Endothelial cell of umbilical vein (primary cell): ENCODE data around the gene HPS3. TPM values are rescaled to one million over a fixed set of nuclear protein-coding genes. Genes with fewer than 3 reads are reported as not detected.

Source experiments
- BruUV-seq: library from RNA; stranded (reverse); fragments of 400-500 nt; replicated peaks from 2 replicates; lab custom pipeline; 2021; lab: Mats Ljungman, UMichigan
- CTCF ChIA-PET: fragments of 300-600, 350-600 bp; sonication (Branson Sonifier 250); formaldehyde crosslinking; loops from one replicate; lab custom pipeline; 2021; ENCODE audit warnings: antibody characterized with exemption, inconsistent platforms; lab: Charles Lee
- POLR2A ChIA-PET: fragments of 300-600, 350-600 bp; sonication (Branson Sonifier 250); formaldehyde crosslinking; loops from one replicate; lab custom pipeline; 2021; ENCODE audit warnings: antibody characterized with exemption, inconsistent platforms; lab: Charles Lee
- DNase-seq: peaks from one replicate; pipeline ENCODE4 v3.0.0-alpha.2; 2011; ENCODE audit warnings: low read depth, low spot score
- FAIRE-seq: peaks from 2 replicates; lab custom pipeline; 2011; peaks lifted over from hg19 to GRCh38; lab: Jason Lieb, UNC
- H2AFZ ChIP-seq: 2 replicates; pipeline ENCODE4 v1.6.0; 2012; ENCODE audit warnings: low read depth, low read length, control low read depth, inconsistent platforms
- H3K27ac ChIP-seq: 2 replicates; pipeline ENCODE4 v1.5.1; 2011; ENCODE audit warnings: low read depth, mild to moderate bottlenecking, control low read depth, low read length, moderate library complexity; ENCODE audit not compliant: insufficient read depth
- H3K27me3 ChIP-seq, 2 experiments: 2 replicates each; pipeline versions ENCODE4 v1.6.0 to v1.6.1; 2011; ENCODE audit warnings: low read length in 2 of 2, mixed read lengths in 1 of 2; ENCODE audit not compliant: control insufficient read depth in 2 of 2, insufficient read depth in 2 of 2
- H3K36me3 ChIP-seq, 2 experiments: 2 replicates in 1 of 2; 3 replicates in 1 of 2; pipeline ENCODE4 v1.5.1; 2011; ENCODE audit warnings: low read length in 2 of 2, mild to moderate bottlenecking in 1 of 2, moderate library complexity in 1 of 2; ENCODE audit not compliant: control insufficient read depth in 2 of 2, insufficient read depth in 2 of 2; ENCODE audit errors: extremely low read depth in 1 of 2
- H3K4me1 ChIP-seq: 3 replicates; pipeline ENCODE4 v1.5.1; 2011; ENCODE audit warnings: mild to moderate bottlenecking, low read length; ENCODE audit not compliant: control insufficient read depth, insufficient read depth; ENCODE audit errors: extremely low read depth
- H3K4me2 ChIP-seq: 2 replicates; pipeline ENCODE4 v1.6.1; 2011; ENCODE audit warnings: low read length, control low read depth, mixed read lengths; ENCODE audit not compliant: insufficient read depth
- H3K4me3 ChIP-seq, 3 experiments: fragments of 200-600 bp in 1 of 3; sonication (generic), shearing (Covaris generic) in 1 of 3; replicated peaks in 1 of 3; 2 replicates each; pipeline ENCODE4 v1.5.1; 2011 to 2016; ENCODE audit warnings: control low read depth in 3 of 3, low read length in 3 of 3, mild to moderate bottlenecking in 2 of 3, inconsistent platforms in 1 of 3, low read depth in 1 of 3, moderate library complexity in 1 of 3; ENCODE audit not compliant: insufficient read depth in 1 of 3
- H3K79me2 ChIP-seq: 2 replicates; pipeline ENCODE4 v1.6.0; 2012; ENCODE audit warnings: low read length, inconsistent platforms; ENCODE audit not compliant: control insufficient read depth, insufficient read depth
- H3K9ac ChIP-seq: replicated peaks from 2 replicates; pipeline ENCODE3; 2011; ENCODE audit warnings: low read length, control low read depth; ENCODE audit not compliant: insufficient read depth; ENCODE audit errors: extremely low read depth
- H3K9me1 ChIP-seq: replicated peaks from 3 replicates; pipeline ENCODE4 v1.6.0; 2011; ENCODE audit warnings: mild to moderate bottlenecking, low read length; ENCODE audit not compliant: control insufficient read depth, insufficient read depth; ENCODE audit errors: extremely low read depth
- H3K9me3 ChIP-seq: replicated peaks from 2 replicates; pipeline ENCODE4 v1.5.1; 2012; ENCODE audit warnings: low read length, inconsistent platforms; ENCODE audit not compliant: control insufficient read depth, insufficient read depth
- H4K20me1 ChIP-seq: replicated peaks from 2 replicates; pipeline ENCODE3; 2011; ENCODE audit warnings: mild to moderate bottlenecking, low read length; ENCODE audit not compliant: control insufficient read depth, insufficient read depth; ENCODE audit errors: extremely low read depth
- CTCF ChIP-seq, 2 donors: IDR thresholded peaks; 1 replicate in 1 of 2; 2 replicates in 1 of 2; pipeline ENCODE4 v1.5.1; 2011; ENCODE audit warnings: low read length in 2 of 2, mild to moderate bottlenecking in 2 of 2, moderate library complexity in 2 of 2, control low read depth in 1 of 2, inconsistent platforms in 1 of 2, low read depth in 1 of 2; ENCODE audit not compliant: insufficient read depth in 1 of 2; ENCODE audit errors: extremely low read depth in 1 of 2
- EZH2 ChIP-seq: IDR thresholded peaks from 2 replicates; pipeline ENCODE4 v1.6.1; 2012; ENCODE audit warnings: borderline replicate concordance, low read depth, mild to moderate bottlenecking, moderate library complexity, low read length, inconsistent platforms; ENCODE audit not compliant: severe bottlenecking
- FOS ChIP-seq: IDR thresholded peaks from 2 replicates; pipeline ENCODE4 v1.6.1; 2011; ENCODE audit warnings: mild to moderate bottlenecking, low read length, moderate library complexity, borderline replicate concordance; ENCODE audit not compliant: insufficient read depth
- GATA2 ChIP-seq: IDR thresholded peaks from 2 replicates; pipeline ENCODE4 v1.7.0; 2011; ENCODE audit warnings: low read depth, mild to moderate bottlenecking, moderate library complexity, mixed read lengths, low read length; ENCODE audit not compliant: insufficient read length, insufficient read depth
- JUN ChIP-seq: IDR thresholded peaks from 2 replicates; pipeline ENCODE4 v1.6.1; 2011; ENCODE audit warnings: borderline replicate concordance, low read depth; ENCODE audit not compliant: insufficient read length, insufficient read depth
- MYC ChIP-seq: IDR thresholded peaks from one replicate; pipeline ENCODE4 v1.6.1; 2011; ENCODE audit warnings: mild to moderate bottlenecking, low read depth, low read length
- POLR2A ChIP-seq: IDR thresholded peaks from 2 replicates; pipeline ENCODE4 v1.6.1; 2012; ENCODE audit warnings: low read depth, mild to moderate bottlenecking, control low read depth, low read length
- POLR2AphosphoS5 ChIP-seq: IDR thresholded peaks from 2 replicates; pipeline ENCODE4 v1.6.1; 2012; ENCODE audit warnings: low read depth, mild to moderate bottlenecking, control low read depth, low read length, moderate library complexity; ENCODE audit not compliant: insufficient read depth
- dilution Hi-C: fragments of 300-500 bp; cut with MboI; formaldehyde crosslinking; loops from one replicate; pipeline ENCODE4 v1.15.0; 2019; ENCODE audit warnings: low sequenced_read_pairs; ENCODE audit not compliant: extremely low pct_ligation_motif_present
- intact Hi-C: fragments of 100-400 bp; cut with micrococcal nuclease; formaldehyde crosslinking; loops from one replicate; pipeline ENCODE4 v1.10.0; 2022
- polyA plus RNA-seq, 4 experiments: library from polyadenylated mRNA; depleted of rRNA in 3 of 4; stranded (reverse) in 3 of 4; unstranded in 1 of 4; fragments of >200 nt; gene quantifications; 2 replicates each; pipeline versions ENCODE4 v1.2.1 to v1.2.3, GENCODE V29; 2011 to 2012; ENCODE audit warnings: missing spikeins in 1 of 4
- total RNA-seq: library from RNA; stranded (reverse); gene quantifications from 2 replicates; pipeline ENCODE4 v1.2.3, GENCODE V29; 2021
- TF ChIP-seq, protein P1 (sequence below): IDR thresholded peaks from 2 replicates; pipeline ENCODE4 v1.6.1; 2011; ENCODE audit not compliant: insufficient read depth, insufficient read length

The HPS3 gene
- total and polyA plus RNA-seq, 2 donors (not counting 3 experiments of a cell fraction or from before 2014, with no cell fraction given), result 8.8 to 16.1 TPM

DNA sequence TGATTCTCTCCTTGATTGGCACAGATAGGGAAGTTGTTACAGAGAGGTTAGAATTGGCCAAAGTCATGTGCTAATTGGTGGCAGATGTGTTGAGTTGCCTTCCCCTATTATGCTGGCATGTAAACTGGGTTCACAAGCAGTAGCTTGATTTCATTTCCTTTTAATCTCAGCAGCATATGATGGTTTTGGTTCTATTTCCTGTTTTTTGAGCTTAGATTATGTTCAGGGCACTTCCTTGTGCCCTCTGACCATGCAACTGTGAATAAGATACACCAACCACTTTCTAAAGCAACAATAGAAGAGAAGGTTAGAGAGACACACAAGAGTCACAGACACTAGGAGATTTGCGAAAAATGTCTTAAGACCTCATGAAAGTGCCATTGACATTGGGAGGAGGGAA is 16.5 kb downstream of the HPS3 start:
- Histone ChIP-seq H3K4me3 (no peak overlapping the region), H3K4me1 (peaks cover 11% of the 10 kb centered on the region), H3K27ac (no peak overlapping the region), H3K9ac (no peak overlapping the region), H3K79me2 (no peaks in the 10 kb centered on the region), H3K9me3 (no peaks in the 10 kb centered on the region), H2AFZ (no peak overlapping the region), H3K27me3 (no peaks in the 10 kb centered on the region), H3K4me2 (no peak overlapping the region), H4K20me1 (no peaks in the 10 kb centered on the region), H3K36me3 (peaks cover 0 to 2% of the 10 kb centered on the region in 2 experiments), H3K9me1 (no peaks in the 10 kb centered on the region)
- dilution Hi-C loops (no loop called here), intact Hi-C loops (no loop called here)
- POLR2A ChIA-PET, result no interaction called here
- no TSS peak for BruUV-seq
- FAIRE-seq (peak; percentile 56), DNase-seq (peak; percentile 26)
- CTCF ChIA-PET, result interaction anchor here (0.6 to 1.4 kb wide), 3 partner anchors 11 to 190 kb away, joined by 3 to 5 read pairs (median 3); partner anchors contain the start of gene HPS3
- TF ChIP-seq GATA2 (no peak), MYC (no peak), CTCF (IDR thresholded peaks at IDR 0.05; ENCODE audit: extremely low read depth in 1 of 2, insufficient read depth in 1 of 2, low read depth in 1 of 2, low read length in 2 of 2) (no peak), FOS (no peak)

- H3K4me2 ChIP-seq, result no peak overlapping the region
- peaks cover 20% of the 10 kb centered on the region for H3K4me1 ChIP-seq
- H3K9ac ChIP-seq, result no peak overlapping the region
- H3K27me3 ChIP-seq, result no peaks in the 10 kb centered on the region
- intact Hi-C loops, result no loop called here
- no peak for FAIRE-seq
- H3K9me3 ChIP-seq, result no peaks in the 10 kb centered on the region
- no peak for TF ChIP-seq FOS
- no peak for TF ChIP-seq CTCF (IDR thresholded peaks at IDR 0.05; ENCODE audit: extremely low read depth in 1 of 2, insufficient read depth in 1 of 2, low read depth in 1 of 2, low read length in 2 of 2)
- no peak for TF ChIP-seq POLR2AphosphoS5
- TF ChIP-seq, protein P1, sequence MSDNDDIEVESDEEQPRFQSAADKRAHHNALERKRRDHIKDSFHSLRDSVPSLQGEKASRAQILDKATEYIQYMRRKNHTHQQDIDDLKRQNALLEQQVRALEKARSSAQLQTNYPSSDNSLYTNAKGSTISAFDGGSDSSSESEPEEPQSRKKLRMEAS, result no peak
- TF ChIP-seq MYC, result no peak
- TF ChIP-seq EZH2, result no peak
- no peak for TF ChIP-seq JUN
- no peak for TF ChIP-seq POLR2A
- no peak for TF ChIP-seq GATA2
- H4K20me1 ChIP-seq, result no peaks in the 10 kb centered on the region
- no TSS peak for BruUV-seq
- CTCF ChIA-PET, result interaction anchor here (1.3 to 3.4 kb wide), 2 partner anchors 30 to 91 kb away, joined by 3 to 10 read pairs; no protein-coding TSS in a partner anchor
- H3K4me3 ChIP-seq, result no peak overlapping the region
- no peak for DNase-seq
- no peaks in the 10 kb centered on the region for H3K9me1 ChIP-seq
- no peaks in the 10 kb centered on the region for H3K79me2 ChIP-seq
- H3K27ac ChIP-seq, result no peak overlapping the region
- dilution Hi-C loops, result no loop called here
- no peaks in the 10 kb centered on the region for H3K36me3 ChIP-seq
- POLR2A ChIA-PET, result no interaction called here
- H2AFZ ChIP-seq, result no peak overlapping the region
These were observed 21.0 kb downstream of the HPS3 start for GRCh38 chr3:149150436-149150835.
